Activated CD4-positive, alpha-beta T cell treated with anti-CD3 and anti-CD28 coated beads, Interleukin-2, amount 50 U/mL, for 16 hours (primary cell): ENCODE data around the gene AGBL1.
A peak's percentile ranks its signal among the peaks of the same experiment; 100 is the strongest.
"Not testable (repeated sequence)": the region's sequence is repeated elsewhere in the genome, so short reads cannot be mapped to it uniquely, and the experiment has no call there.

Experiments used
- DNase-seq: peaks from one replicate; pipeline ENCODE4 v3.0.0-alpha.2; 2020

Gene AGBL1

DNA sequence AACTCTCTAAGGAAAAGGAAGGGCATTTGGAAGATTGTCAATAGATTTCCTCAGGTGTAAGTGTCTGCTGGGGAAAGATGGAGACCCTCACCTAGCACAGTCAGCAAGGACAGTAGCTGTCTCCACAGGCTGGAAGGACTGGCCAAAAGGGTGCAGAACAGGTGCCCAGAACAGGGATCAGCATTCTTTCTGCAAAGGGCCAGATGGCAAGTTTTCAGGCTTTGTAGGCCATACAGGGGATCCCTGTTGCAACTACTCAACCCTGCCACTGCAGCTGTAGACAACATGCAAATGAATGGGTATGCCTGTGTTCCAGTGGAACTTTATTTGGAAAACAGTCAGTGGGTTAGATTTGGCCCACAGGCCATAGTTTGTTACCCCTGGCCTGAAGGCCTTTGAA, 8.1 kb downstream of the AGBL1 start:
- DNase-seq, result no peak

DNA sequence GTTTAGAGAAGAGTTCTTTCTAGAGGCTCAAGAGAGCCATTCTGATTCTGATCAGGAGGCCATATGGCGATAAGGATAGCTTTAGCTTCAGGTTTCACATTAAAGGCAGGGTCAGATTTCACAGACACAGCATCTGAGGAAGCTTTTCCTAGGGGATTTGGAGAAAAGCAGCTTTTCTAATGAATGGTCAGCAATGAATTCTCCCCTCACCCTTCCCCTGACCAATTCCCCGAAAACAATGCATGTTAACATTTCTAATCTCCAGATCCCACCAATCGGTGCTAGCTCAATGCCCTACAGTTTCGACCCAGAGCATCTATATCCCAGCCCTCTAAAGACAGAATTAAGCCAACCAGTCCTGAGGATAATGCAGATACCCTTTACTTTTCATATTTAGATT, 9.8 kb downstream of the AGBL1 start:
- no peak for DNase-seq

DNA sequence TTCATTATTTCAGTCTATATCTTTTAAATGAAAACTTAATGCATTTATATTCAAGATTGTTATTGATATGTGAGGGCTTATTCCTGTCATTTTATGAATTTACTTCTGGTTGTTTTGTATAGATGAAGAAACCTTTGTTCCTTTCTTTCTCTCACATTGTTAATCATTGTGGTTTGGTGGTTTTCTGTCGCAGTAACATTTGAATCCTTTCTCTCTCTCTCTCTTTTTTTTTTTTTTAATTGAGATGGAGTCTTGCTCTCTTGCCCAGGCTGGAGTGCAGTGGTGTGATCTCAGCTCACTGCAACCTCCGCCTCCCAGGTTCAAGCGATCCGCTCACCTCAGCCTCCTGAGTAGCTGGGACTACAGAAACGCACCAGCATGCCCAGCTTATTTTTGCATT, 22.1 kb downstream of the AGBL1 start:
- peak; percentile 7 for DNase-seq

DNA sequence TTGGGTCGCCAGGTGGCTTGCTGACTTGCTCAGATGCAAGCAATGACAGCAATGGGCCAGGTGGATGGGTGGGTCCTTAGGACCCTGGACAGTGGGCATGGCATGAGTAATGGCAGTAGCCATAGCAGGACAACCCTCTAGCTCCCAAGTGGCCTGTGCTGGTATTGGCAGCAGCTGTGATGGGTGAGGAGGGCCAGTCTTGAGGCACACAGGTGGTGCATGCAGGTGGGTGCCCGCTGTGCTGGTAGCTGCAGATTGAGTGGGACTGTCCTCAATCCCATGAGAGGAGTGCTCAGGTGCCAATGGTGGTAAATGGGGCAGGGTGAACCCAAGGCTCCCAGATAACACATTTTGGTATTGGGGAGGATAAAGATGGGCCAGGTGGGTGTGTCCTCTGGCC, 24.2 kb downstream of the AGBL1 start:
- no peak for DNase-seq

DNA sequence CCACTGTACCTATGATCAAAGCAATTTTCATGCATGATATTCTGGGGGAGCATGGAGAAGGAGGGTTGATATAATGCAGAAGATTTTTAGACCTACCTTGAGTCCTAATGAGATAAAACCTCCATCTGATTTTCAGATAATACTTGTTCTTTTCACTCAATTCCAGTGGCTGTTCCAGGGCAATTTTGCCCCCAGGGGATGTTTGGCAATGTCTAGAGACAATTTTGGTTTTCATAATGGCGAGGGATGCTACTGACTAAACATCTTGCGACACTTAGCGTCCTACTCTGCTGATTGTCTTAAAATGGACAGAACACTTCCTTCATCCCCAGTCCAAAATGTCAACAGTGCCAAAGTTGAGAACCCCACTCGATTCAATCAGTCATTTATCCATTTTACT, 26.6 kb downstream of the AGBL1 start:
- no peak for DNase-seq

DNA sequence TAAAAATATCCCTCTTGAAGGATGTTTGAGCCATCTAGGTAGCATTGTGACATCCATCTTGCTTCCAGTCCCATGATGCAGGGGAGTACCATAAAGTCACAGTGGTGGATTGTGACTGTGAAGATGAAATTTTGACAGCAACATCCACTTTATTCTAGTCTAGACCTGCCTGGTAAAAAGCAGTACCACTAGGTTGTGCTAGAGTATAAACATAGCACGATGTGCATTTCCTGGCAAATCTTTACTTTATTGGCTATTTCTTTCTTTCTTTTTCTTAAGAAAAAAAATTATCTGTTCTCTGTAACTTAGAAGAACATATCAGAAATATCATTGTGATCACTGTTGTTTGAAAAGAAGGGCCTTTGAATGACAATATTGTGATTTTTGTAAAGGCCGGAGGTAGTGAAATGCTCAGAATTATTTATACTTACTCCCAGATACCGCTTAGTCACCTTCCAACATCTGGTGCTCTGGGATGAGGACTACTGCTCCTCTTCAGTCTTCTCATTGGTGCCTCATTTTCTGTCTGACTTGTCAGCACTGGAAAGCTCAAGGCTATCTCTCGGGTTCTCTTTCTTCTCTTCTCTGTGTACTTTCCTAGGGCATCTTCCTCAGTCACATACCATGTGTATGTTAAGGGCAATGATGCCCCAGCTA, 35.6 kb downstream of the AGBL1 start:
- no peak for DNase-seq

DNA sequence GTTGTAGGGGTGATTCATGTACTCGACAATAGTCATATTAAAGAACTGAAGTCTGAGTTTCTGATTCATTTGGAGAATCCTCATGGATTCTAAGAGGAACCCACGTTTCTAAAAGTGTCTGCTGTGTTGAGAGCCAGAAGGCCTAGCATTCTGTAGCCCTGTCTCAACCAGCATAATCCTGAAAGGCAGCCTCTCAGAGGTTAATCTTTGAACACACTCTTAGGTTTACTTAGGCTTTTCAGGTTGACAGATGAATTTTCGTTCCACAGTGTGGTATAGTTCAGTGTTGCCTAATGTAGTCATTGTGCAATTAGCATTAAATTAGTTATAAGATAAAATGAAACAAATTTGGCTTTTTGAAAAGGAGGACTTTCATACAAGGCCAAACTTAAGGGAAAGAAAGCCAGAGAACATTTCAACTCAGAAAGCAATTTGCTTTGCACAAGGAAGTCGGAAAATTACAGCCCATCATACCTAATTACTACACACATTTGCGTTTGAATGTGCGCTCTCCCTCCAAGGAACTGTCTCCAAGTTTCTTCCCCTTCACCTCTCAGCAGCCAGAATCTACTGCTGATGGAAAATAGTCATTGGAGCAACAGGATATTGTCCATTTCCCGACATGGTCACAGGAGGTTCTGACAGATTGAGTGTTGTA, 42.0 kb downstream of the AGBL1 start:
- DNase-seq, result no peak

DNA sequence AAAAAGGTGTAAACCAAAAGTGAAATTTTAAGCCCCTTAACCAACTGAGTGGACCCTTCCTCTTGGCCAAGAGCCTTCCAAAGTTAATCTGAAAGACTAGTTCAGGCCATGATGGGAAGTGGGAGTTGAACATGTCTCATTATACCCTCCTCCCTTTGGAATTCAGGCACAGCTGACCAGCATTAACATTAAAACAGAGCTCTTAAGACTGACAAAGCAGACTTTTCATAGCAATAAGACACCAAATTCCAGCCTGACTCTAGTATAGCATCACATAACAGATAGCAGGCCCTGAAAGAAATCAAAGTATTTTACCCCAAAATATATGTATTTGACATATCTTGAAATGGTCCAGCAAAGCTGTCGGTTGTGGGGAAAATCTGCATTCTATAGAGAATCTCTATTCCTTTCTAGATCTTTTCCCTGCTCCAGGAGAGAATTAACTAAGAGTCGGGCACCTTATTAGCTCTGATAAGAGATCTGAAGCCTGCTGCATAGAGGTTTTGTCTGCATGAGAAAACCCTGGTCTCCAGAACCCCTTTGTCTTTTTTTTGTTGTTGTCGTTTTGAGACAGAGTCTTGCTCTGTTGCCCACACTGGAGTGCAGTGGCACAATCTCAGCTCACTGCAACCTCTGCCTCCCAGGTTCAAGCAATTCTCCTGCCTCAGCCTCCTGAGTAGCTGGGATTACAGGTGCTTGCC, 43.2 kb downstream of the AGBL1 start:
- DNase-seq, result not testable (repeated sequence)

DNA sequence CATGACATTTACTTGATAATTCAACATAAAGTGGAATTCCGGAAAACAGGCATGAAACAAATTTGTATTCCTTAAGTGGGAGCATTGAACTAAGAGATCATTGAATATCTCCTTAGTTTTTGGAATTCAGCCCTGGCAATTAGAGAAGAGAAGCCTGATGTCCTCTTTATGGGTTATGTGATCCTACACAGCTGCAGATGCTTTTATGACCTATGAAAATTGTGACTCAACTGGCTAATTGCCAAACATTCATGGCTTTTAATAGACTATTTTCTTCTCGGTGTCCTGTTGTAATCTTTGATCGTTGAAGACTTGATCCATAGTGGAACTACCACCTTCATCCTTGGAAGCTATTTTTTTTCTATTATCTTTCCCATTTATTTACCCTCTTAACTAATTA, 46.1 kb downstream of the AGBL1 start:
- DNase-seq, result no peak

DNA sequence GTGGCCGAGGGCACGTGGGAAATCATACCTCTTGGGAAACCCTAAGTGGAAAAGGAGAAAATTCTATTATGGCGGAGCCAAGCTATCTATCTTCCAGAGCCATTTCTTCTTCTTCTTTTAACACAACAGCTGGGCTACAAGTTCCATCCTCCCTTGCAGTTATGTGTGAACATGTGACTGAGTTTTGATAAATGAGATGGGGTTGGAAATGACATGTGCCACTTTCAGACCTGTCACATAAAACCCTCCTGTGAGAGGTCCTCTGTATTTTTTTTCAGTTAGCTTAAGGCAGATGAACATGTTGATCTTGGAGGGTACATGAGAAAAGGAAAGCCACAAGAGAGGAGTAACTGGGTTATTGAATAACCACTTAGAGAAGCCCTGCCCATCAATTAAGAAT, 47.9 kb downstream of the AGBL1 start:
- DNase-seq, result no peak

DNA sequence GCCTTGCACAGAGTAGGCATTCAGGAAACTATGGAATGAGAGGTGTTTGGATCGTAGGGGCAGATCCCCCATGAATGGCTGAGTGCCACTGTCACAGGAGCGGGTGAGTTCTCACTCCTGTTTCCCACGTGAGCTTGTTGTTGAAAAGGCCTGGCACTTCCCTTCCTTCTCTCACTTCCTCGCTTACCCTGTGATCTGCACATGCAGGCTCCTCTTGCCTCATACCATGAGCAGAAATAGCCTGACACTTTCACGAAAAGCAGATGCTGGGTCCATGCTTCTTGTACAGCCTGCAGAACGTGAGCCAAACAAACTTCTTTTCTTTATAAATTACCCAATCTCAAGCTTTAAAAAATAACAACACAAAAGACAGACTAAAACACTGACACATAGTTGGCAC, 55.4 kb downstream of the AGBL1 start:
- no peak for DNase-seq

DNA sequence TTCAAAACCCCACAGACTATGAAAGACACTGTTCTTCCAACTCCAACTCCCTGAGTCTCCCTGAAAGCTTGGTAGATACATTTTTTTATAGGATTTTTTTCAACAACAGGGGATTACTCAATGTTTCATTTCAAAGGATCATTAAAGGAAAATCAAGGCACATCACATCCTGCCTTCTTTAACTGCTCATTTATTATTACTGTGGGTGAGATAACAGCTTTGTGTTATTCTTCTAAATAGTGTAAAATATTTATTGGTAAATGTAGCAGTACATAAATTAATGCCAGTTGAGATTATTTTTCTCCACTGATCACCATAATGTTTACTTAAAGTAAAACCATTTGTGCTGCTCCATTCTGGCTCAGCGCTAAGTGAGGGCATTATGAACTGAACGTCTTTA, 57.2 kb downstream of the AGBL1 start:
- no peak for DNase-seq

DNA sequence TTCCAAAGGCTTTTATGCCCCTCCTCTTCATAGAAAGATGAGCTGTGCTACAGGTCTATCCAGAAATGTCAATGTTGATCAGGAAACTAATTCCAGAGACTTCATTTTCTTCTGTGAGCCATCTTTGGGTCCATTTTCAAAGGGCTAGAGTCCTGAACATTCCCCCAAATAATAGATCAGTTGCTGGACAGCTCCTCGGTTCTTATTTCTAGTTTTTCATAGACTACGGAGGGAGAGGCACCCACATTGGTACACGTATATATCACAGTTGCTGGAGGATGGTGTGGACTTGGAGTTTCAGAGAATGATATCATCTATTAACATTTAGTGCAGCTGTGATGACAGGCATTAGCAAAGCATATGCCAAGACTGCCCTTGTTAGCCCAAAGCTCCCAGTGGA, 59.1 kb downstream of the AGBL1 start:
- DNase-seq, result no peak

DNA sequence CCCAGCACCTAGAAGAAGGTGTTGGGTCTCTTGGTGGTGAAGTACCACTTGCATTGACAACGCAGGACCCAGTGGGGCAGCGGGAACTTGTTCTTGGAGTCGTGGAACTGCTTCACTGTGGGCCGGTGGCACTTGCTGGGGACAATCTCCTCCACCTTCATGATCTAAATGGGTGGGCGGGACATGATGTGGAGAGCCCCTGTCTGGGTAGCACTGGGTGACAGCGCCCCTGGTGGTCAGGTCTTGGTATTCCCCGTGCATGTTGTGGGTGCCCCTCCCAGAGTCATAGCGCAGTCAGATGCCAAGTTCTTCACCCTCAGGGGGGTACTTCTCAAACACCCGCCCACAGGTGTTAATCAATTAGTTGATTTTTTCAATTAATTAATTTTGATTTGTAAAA, 60.2 kb downstream of the AGBL1 start:
- peak; percentile 4 for DNase-seq

DNA sequence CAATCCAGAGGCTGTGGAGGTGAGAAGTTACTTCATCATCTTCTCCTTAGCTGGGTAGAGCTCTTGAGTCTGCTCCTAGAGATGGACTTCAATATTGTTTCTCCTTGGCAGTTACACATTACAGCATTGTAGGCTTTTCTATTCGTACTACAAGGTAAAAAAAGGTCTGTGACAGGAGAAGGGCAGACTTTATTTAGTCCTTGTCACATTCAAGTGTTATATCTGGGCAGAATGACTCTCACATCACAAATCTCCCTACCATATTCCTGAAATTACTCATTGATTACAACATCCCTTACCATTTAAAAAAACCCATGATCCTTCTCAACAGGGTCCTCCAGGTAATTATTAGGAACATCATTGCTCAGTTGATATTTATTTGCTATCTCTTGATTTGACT, 75.0 kb downstream of the AGBL1 start:
- no peak for DNase-seq

DNA sequence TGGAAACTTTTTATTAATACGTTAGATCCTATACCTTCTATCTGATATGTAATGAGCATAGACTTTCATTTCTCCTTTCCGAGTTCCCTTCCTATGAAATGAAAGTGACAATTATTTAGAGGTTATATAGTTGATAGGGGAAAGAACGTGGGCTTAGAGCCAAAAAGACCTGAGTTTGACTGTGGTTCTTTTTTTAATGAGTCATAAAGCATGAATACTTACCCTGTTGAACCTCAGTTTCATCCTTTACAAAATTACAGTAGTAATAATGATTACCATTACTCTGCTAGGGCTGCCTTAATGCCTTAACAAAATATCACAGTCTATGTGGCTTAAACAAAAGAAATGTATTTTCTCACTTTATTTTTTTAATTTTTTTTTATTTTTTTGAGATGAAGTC, 75.9 kb downstream of the AGBL1 start:
- DNase-seq, result no peak

DNA sequence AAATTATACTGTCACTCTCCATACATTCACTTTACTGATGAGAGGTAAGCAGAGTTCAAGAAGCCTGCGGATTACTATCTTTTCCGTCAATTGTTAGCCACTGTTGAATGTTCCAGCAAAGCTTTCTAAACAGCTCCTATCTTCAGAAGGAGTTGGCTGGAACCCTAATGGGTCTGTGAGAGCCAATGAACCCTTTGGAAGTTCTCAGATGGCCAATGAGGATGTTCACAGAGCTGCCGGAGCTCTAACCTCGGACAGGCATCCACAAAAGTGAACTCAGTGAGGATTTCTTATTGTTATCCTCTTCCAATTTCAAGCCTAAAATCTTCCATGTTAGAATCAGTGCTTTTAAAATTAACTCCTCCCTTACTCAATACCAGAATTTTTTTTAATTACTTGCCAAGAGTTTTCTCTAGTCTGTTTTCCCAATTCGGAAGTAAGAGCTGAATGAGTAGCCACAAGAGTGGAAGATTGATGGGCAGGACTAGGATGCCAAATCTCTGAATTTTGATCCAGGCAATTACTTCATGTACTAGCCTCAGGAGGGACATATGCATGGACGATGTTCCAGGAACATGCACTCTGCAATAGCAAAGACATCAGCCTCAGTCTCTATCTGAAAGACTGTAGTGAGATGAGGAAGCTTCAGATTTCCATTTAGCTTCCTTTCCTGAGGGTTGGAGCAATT, 78.1 kb downstream of the AGBL1 start:
- DNase-seq, result no peak

DNA sequence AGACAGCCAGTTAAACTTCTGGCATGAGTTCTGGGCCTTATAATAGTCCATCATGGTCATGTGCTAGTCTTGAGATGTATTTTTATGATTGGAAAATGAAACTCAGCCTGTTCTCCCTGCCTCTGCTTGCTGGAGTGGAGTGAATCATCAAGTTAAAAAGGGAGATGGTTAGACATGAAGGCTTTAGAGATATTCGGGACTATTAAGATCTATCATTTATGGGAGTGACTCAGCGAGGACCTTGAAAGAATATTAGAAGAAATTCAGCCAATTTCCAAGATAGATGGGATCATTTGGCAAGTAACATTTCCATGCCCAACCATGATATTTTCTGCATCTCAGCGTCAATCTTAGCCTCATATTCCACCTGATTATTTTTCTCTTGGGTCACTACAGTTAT, 79.8 kb downstream of the AGBL1 start:
- DNase-seq, result no peak

DNA sequence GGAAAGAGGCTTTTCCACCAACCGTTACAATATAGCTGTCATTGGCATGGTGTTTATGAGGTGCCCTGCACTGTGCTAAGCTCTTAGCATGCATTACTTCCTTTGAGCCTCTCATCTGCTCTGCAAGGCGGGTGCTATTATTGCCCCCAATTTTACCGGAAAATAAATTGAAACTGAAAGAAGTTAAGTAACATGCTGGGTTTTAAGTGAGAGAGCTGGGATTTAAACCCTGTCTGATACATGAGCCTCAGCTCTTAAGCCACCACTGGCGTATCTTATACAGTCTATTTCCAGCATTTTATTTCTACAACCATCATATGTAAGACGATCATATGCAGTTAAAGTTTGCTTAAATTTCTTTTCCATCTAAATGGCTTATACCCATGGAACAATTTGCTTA, 81.6 kb downstream of the AGBL1 start:
- no peak for DNase-seq

DNA sequence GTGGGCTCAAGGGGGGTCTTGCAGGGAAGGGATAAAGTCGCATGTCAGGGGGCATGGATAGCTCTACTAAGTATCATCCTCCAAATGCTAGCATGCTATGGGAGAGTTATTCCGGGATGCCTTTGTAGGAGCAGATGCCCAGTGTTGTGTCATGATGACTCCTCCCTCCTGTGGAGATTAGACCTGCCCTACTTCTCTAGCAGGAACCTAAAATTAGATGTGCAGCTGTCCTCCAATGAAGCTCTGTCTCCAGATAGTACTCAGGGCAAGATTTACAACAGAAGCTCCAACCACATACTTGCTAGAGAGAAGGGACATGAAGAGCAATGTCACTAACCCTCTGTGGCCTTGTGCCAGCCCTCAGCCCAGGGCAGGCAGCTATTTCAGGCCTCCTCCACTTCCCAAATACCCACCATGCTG, 82.5 kb downstream of the AGBL1 start:
- no peak for DNase-seq

DNA sequence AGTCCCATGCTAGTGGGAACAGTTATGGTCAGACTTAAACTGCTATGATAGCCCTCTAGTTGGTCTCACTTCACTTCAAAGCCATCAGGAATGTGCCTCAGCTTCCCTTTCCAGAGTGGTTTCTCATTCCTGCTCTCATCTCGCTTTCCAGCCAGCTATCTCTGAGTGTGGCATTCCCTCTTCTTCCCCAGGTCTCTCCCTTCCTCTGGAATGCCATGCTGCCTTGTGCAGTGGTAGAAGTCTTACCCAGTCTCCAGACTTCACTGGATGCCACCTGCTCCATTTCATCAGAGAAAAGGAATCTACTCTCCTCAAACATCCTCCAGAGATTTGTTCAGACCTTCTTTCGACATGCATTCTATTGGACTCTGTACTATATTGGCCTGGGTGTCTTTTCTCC, 83.0 kb downstream of the AGBL1 start:
- DNase-seq, result no peak

DNA sequence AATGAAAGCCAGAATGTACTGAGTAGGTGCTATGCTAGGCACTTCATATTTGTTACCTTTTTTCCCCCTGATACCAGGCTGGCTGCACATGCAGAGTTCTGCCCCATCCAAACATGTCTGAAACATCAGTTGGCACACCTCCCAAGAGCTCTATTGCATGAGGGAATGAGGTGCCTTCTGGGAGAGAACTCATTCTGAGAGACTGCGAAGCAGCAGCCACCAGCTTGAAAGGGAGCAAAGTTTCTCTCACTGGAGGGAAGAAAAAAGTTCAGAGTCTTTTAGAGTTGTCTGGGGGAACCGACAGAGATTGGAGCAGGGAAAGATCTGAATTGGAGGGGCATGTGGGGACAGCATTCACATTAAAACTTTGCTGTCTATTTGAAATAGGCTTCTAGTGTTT, 84.1 kb downstream of the AGBL1 start:
- no peak for DNase-seq

DNA sequence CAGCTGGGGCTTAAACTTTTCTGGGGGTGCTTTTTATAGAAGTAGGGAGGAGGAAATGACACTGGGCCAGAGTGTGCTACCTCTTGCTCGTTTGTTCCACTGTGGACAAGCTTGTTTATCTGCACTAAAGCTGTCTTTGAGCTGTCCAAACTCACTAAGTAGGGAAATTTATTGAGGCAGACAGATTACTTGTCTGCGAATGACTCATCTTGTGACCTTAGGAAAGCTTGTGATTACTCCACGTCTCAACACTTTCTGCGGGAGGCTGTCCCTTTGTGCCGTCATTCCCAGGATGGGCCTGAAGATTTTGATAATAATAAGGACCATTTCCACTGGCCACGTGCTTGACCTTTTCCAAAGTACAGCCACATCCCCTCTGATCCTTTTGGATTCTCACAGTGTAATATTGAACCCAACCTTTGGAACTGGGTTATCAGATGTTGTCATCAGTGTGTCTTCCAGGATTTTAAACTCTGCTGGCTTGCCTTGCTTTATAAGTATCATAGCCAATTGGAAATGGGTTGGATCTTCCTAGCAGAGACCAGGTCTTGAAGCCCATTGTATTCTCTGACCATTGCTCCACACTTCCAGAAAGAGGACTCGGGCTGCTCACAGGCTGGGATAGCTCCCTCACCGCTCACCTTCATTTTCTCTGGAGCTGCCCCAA, 84.7 kb downstream of the AGBL1 start:
- no peak for DNase-seq
